NCI-H146 (cell line): Measurements from ENCODE around the gene PVALB.

Experiments
- DNase-seq: peaks from one replicate; lab custom pipeline; 2025; lab: John Stamatoyannopoulos, UW

The PVALB gene

DNA sequence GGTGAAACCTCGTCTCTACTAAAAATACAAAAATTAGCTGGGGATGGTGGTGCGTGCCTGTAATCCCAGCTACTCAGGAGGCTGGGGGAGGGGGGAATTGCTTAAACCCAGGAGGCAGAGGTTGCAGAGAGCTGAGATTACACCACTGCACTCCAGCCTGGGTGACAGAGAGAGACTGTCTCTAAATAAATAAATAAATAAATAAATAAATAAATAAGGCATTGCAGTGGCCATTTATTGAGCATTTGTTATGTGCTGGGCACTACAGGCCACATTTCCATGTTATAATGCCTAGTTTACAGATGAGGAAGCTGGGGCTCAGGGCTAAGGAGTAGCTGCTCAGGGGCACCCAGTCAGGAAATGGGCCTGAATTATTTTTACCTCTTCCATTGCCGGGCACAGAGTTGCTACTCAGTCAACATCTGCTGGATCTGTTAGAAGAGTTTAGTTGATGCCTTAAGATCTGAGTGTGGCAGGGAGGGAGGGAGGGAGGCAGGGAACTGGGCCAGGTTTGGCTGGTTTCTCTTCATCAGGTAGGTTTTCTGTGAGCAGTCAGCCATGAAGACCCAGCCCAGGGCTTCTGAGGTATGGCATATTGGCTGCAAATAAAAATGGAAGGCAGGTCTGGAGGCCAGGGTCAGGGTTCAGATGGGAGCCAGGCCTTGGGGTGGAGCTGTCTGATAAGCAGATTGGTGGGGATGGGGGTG lies 5.6 kb downstream of the PVALB start:
- DNase-seq = no peak

DNA sequence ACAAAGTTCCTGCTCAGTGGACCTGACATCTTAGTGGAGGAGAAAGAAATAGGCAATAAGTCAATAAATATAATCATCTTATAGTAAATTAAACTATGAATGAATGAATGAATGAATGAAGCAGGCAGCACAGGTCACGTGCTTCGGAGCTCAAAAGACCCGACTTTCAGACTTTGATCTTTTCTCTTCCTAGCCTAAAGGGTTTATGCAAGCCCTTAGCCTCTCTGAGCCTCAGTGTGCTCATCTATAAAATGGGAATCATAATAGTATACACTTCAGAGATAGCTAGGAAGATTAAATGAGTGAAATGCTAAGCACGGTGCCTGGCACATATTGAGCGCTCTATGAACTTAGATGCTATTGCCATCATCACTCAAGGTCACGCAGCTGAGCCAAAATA lies 7.5 kb downstream of the PVALB start:
- DNase-seq = no peak

DNA sequence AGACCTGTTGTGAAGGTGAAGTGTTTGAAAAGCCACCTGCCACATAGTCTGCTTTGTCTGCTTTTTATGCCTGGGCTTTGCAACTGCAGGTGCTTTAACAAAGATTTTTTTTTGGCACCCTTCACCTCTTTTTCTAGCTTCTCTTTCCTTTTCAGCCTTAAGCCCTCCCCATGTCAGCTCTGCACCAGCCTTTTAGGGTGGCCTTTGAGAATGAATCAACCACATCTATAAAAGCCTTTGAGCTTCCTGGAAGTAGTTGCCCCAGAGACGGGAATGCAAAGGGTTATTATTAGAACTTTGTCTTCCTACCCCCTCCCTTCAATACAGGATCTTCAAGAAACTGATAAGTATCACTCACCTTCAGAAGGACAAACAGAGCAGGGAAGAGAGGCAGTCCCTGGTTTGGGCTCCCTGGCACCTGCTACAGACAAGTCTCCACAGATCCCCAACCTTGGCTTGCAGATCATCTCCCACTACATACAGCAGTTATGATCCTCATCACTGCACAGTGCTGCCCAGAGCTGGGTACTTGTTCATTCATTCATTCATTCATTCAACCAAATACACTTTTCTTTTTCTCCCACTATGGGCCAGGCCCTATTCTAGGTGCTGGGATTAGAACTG lies 8.0 kb downstream of the PVALB start:
- peak; percentile 4 for DNase-seq

DNA sequence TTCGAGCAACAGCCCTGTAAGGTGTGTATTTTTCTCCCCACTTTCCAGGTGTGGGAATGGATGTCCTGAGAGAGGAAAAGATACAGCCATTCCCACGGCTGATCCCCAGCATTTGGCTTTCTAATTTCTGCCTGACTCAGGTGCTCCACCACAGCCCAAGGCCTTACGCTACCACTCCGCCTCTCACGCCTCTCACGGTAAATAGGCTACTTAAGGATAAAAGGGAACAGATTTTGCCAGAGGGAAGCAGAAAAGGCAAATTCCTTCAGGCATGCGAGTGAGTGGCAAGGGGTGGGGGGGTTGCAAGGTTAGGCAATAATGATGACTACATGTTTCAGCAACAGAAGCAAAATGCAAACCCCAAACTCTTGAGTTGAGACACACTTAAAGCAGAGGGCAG lies 9.2 kb downstream of the PVALB start:
- no peak for DNase-seq

DNA sequence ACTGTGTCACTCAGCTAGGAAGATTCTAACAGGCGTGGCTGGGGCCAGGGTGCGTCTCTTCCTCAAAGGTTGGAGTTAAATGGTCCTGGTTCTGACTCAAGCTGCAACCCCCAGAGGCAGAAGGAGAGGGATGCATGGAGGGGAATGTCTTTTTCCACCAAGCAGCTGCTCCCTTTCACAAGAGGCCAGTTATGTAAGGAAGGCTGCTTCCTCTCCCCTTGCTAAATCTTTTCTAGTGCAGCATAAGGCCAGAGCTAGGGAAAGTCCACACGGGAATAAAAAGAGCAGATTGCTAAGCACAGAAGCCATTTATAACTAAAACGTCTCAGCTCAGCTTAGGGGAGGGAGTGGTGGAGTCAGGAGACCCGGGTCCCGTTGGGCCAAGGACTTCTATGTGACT lies 10.0 kb downstream of the PVALB start:
- DNase-seq = no peak

DNA sequence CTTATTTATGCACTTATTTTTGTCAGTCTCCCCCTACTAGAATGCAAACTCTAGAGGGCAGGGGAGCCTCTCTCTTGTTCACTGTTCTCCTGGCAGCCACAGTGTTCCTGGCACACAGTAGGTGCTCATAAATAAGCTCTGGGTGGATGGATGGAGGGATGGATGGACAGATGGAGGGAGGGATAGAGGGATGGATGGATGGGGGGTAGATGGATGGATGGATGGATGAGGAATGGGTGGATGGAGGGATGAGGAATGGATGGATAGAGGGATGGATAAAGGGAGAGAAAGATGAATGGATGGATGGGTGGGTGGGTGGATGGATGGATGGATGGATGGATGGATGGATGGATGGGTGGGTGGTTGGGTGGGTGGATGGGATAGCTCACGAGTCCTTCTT lies 13.5 kb downstream of the PVALB start:
- DNase-seq = no peak

DNA sequence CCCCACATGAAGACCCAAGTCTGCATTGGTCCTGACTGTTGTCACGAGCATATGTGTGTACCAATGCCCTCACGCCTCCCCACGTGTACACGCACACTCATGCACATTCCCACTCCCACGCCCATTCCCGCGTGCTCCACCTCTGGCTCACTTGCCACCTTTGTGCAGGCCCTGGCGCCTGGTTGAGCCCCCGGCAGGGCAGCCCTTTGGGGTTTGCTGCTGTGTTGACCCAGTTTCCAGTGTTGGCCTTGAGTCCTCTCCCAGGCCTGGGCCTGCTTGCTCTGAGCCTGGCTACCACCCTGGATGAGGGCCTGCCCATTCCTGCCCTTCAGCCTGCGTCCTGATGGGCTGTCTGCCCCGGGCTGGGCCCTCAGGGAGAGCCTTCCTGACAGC lies 18.2 kb downstream of the PVALB start:
- DNase-seq = no peak

DNA sequence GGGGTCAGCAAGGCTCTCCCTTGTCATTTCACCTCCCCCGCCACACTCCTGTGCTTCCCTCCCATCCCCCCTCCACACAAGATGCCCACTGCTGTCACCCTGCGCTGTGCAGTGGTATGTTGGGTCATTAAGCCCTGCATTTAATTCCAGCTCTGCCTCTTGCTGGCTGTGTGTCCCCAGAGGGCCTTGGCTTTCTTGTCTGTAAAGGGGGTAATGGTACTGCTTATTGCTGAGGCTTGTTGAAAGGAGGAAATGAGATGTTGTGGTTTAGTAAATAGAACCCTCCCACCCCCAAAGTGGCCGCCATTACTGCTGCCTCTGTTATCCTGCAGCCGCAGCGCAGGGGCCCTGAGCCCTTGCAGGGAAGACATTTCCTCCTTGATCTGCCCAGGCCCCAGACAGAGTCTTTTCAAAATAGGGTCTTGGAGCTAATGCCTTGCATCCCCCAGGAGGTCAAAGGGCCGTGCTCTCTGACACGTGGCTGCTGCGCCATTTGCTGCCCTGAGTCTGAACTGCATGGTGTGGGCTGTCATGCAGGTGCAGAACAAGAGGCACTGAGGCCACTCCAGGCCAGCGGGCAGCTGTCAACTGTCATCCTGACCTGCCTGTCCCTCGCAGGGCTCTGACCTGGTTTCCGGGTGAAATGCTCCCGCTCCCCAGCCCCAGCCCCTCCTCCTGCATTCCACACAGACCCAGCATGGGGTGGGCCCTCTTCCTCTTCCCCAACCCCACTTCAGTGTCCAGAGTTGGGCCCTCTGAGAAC lies 18.7 kb downstream of the PVALB start:
- no peak for DNase-seq

DNA sequence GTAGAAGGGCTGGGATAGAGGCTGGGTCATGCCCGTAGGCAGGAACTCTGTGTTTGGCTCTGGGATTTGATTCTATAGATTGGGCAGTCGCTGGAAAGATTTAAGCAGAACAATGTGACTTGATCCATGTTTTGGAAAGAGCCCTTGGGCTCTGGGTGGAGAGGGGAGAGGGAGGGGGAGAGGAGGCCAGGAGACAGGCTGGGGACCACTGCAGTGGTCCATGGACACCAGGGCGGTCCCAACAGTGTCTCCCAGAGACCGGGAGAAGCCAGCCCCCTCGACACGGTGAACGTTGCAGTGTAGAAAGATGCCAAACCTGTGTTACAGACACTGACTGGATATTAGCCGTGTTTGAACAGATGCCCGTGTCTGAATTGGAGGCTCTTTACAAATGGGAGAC lies 19.5 kb downstream of the PVALB start:
- DNase-seq = no peak

DNA sequence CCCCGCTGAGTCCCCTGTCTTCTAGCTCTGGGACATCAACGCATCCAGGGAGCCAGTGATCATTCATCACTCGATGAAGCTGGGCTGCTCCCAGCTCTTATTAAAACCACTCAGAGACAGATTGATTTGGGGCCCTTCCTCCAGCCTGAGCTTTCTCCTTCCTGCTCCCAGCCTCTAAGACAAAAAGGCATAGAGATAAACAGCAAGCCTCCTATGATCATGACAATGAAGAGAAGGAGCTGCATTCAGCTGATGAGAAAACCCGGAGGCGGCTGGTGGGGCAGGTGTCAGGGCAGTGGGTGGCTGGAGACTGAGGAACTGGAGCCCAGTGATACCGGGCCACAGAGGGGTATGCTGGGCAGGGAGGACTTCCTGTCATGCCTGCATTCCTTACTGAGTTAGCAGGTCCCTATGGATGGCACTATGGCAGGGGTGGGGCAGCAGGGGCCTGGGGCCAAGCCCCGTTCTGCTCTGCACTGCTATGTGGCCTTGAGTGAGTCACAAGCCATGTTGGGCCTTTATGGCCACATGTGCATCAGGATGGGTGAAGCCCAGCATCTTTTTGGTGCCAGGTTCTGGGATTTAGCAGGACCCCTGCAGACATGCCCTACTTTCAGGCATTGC lies 20.2 kb downstream of the PVALB start:
- DNase-seq = no peak

DNA sequence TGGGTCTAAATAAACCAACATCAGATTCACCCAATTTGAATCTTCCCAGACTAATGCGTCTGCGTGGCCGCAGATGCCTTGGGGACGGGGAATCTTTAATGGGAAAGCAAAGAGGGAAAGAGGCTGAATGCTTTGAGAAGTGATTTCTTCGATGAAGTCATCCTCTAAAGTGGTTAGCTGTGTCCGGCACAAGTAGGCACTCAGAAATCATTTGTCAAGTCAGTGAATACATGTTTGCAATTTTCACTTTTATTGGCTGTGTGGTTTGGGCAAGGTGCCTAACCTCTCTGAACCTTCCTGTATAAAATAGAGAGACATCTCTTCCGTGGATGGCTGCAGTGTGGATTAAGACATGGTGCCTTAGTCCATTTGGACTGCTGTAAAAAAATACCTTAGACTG lies 21.2 kb downstream of the PVALB start:
- no peak for DNase-seq

DNA sequence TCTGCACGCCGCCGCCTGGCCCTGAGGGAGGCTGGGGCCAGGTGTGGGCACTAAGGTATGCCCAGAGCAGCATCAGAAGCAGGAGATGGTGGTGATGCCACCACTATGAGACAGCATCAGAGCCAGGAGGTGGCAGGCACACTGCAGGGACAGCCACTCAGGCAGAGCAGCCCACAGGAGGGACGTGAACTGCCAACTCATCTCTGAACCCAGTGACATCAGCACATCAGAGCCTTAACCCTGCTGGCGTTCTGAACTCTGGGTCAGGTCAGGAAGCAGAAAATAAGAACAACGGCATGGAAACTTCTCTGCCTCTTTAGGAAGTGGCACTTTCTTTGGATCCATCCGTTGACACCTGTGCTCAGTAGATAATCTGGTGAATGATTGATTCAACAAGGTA lies 26.2 kb downstream of the PVALB start:
- no peak for DNase-seq

DNA sequence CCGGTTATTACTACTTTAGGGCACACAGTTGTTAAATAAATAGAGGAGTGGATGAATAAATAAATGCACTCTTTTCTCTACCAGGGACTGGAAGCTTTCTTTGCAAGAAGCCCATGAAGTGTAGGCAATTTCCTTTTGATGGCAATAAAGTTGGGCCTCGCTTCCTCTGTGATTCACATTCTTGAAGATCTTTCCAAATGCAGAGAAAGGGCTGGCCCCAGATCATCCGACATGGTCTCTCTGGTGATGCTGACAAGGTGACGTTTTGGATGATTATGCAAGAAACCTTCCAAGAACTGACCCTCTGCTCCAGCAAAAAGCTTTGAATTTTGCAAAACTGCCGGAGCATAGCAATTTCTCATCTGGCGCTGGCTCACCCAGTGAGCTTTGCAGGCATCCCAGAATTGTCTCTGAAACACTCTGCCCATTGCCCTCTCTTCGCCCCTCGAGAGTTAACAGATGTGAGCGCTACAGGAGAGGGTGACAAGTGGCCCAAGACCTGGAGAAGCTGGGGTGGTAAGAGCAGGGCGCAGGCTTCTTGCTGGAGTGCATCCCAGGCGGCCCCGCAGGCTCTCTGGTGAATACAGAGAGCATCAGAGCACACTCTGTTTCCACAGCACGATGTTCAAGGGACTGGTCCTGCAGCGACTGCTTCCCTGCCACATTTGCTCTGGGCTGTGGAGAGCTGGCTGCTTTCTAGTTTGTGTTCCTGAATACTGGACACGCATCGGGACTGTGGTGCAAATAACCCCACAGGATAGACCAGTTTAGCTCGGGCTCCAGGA lies 29.4 kb downstream of the PVALB start:
- DNase-seq = no peak

DNA sequence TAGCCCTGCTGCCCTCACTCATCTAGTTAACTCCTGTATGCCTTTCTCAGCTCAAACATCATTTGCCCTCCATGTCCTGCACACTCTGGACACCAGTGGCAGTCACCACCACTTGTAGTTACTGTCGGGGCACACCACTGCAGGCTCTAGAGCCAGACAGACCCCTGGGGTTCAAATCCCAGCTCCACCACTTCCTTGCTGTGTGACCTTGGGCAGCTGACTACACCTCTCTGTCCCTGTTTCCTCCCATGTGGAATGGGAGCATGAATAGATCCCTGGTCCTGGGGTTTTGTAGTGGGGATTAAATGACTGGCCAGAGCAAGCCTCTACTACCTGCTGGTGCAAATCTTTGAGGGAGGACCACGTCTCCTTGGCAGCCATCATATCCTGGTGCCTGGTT lies 33.1 kb downstream of the PVALB start:
- no peak for DNase-seq

DNA sequence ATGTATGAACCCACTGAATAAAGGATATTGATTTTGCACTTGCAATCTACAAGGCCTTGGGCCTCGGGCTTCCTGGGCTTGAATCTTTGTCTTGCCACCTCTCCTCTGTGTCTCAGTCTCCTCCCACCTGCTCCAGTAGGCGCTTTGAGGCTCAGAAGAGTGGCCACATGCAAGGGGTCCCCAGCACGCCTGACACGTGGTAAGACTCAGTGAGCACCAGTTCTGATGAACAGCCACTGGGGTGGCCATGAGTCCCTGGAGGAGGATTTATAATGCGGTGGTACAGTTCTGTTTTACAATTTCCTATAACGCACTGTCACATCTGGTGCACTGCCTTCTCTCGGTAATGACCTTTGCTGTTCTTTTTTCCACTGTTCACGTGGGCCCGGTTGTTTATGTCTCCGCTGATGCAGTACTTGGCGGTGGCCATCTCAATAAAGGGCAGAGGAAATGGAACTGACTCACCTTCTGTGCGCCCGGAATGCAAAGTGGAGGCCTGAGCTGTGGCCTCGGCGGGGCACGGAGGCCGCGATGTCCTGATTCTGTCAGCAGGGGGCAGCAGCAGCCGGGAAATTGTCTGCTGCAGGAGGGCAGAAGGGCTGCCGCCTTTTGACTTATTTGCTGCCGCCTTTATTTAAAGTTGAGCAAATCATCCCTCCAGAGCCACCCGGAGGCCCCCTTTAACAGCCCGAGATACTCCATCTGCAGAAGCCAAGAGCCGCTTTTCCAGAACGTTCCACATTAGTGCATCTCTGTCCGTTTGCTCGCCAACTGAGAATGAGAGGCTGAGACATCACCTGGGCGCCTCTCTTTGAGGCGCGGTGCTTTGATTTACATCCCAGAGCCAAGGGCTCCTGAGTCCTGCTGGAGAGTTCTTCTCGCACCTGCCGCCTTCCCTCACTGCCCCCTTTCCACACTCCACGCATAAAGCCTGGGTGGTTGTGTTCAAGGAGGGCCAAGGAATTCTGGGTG lies 34.9 kb downstream of the PVALB start:
- no peak for DNase-seq

DNA sequence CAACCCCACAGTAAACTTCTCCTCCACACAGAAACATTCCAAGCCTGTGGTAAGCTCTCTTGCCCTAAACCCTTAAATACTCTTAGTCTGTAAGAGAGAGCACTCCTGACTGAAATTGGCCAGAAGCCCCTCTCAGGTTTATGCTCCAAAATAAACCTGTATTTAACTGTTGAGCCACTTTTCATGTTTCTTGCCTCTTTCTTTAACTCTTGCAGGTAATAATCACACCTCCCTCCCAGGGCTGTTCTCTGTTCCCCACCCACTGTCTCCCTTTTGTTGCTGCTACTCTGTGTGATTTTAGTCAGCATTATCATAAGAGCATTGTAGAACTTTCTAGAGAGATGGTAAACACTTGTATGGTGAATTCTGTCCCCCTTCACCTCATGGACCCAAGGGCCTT lies 38.8 kb downstream of the PVALB start:
- no peak for DNase-seq

DNA sequence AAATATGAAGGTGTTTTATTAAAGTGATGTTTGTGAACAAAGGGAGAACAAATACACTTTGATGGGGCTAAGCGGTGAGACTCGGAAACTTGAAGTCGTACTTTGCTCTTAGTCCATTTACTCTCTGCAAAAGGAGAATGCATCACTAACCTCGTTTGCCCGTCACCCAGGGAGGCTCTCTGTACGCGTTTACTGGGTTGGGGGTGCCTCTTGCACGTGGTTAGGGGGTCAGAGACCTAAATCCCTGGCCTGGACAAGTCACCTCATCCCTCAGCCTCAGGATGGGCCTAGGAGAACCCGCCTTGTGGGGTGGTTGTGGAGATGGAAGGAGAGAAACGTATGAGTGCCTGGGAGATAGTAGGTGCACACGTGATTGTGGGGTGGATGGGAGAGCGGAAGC lies 40.1 kb downstream of the PVALB start:
- no peak for DNase-seq

DNA sequence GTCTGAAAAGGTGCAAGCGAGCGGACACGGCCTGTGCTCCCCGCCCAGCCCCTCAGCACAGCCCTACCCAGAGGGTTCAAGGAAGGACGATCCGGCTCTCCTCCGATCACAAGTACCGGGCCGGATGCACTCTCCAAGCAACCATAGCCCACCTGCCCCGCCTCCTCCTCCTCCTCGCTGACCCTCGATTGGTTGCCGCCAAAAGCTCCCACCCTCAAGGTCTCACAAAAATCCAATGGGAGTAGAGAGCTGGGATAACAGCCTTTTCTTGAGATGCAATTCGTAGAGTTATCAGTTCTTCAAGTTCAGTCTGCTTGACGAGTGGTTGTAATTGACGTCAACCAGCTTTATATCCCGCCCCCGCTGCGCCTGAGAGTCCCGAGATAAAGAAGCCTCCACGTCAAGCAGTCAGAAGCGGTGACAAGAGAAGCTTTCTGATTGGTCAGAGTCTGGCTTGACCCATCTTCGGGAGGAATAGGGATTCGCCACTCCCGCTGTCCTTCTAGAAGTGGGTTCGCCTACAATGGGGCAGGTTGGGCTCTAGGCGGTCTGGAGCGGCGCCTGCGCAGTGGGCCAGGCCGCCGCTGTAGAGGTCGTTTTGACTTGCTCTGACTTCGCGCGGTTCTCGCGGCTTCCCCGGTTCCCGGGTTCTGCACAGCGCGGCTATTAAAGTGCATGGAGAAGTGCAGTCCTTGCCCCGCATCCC lies 40.7 kb downstream of the PVALB start, which contains the start of gene IFT27:
Gene IFT27, minus strand, starts transcription at position 156 of the 706 bp plus-strand sequence. CDS start 412 bp downstream, outside the sequence.
- peak; percentile 37 for DNase-seq

DNA sequence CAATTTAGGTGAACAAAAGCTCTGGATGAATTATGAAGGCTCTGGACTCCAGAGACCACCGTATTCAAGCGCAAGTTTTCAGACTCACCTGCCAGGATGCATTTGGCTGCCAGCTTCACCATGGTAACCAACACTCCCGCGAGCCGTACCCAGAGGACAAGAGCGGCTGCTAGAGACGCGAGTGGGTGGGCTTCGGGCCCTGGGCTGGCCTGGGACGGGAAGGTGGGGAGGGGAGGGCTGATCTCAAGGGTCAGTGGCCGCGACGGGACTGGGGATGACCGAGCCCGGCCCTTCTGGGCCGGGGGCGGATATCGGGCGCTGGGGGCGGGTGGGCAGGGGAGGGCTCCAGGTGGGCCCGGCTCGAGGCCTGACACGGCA lies 41.3 kb downstream of the PVALB start:
- no peak for DNase-seq

DNA sequence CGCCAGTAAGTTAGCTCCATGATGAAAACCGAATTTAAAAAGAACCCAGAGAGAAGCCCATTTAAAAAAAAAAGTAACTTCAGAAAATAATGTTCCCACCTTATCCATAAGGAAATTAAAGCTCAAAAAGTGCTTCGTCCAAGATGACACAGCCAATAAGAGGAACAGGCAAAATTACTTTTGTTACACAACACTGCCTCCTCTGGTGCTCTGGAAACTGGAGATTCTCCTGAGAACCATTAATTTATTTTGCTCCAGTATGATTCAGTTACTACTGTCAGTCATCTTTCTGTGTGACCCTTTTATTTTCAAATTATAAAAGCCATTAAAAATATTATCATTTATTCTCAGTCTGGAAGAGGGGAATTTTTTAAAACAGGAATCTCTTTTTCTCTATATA lies 42.9 kb downstream of the PVALB start:
- DNase-seq = no peak
